ENCODE results near the gene TOX4. TPM values are rescaled to one million over a fixed set of nuclear protein-coding genes. Genes with fewer than 3 reads are reported as not detected.

Gene TOX4
- total and polyA plus RNA-seq, 9 of the 15 experiments (the other 6 are each of a cell fraction or from before 2014, with no cell fraction given) = 9.9 to 76.5 (median 41.0) TPM

DNA sequence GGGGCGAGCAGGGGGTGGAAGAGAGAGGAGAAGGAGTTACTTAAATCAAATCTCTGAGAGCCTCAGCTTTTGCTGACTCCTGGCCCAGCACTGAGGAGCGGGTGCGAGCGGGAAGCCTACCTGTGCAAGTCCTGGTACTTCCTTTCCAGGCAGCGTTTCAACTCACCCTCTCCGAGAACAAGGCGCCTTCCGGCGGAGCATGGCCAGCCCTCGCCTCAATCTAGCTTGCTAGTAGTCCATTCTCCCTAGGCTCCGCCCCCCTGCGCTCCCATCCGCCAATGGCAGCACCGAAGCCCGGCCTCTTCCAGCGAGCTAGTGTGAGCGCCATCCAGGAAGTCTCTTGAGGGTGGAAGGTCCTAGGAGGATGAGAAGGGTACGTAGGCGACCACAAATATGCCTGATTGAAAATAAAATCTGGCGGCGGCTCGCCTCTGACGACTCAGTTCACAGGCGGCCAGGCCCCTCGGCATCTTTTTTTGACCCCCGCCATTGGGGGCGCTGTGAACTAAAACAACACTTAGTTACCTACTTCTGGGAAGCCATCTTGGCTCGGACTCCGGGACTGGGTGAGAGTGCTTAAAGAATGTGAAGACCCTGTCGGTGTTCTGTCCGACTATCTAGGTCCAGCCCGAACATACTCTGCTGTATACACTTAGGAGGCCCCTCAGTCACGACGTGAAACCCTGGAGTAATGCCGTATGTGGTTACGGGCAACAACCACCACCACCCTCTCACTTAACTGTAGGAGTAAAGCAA is 20.9 kb upstream of the TOX4 start, which contains the start of gene CHD8 (continued):
- TF ChIP-seq, protein P1, sequence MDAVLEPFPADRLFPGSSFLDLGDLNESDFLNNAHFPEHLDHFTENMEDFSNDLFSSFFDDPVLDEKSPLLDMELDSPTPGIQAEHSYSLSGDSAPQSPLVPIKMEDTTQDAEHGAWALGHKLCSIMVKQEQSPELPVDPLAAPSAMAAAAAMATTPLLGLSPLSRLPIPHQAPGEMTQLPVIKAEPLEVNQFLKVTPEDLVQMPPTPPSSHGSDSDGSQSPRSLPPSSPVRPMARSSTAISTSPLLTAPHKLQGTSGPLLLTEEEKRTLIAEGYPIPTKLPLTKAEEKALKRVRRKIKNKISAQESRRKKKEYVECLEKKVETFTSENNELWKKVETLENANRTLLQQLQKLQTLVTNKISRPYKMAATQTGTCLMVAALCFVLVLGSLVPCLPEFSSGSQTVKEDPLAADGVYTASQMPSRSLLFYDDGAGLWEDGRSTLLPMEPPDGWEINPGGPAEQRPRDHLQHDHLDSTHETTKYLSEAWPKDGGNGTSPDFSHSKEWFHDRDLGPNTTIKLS (IDR thresholded peaks at IDR 0.05; ENCODE audit: borderline replicate concordance, low read depth) = 0 out of 2 replicates have a peak, but pooled peaks have one; percentile 41
- no peak for TF ChIP-seq ZNF174 (CRISPR knock-in tag; IDR thresholded peaks at IDR 0.05)
- TF ChIP-seq, protein P2, sequence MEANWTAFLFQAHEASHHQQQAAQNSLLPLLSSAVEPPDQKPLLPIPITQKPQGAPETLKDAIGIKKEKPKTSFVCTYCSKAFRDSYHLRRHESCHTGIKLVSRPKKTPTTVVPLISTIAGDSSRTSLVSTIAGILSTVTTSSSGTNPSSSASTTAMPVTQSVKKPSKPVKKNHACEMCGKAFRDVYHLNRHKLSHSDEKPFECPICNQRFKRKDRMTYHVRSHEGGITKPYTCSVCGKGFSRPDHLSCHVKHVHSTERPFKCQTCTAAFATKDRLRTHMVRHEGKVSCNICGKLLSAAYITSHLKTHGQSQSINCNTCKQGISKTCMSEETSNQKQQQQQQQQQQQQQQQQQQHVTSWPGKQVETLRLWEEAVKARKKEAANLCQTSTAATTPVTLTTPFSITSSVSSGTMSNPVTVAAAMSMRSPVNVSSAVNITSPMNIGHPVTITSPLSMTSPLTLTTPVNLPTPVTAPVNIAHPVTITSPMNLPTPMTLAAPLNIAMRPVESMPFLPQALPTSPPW (CRISPR knock-in tag; IDR thresholded peaks at IDR 0.05) = peak; percentile 40; the same call in 1 of the 2 replicates
- TF ChIP-seq, protein P3, sequence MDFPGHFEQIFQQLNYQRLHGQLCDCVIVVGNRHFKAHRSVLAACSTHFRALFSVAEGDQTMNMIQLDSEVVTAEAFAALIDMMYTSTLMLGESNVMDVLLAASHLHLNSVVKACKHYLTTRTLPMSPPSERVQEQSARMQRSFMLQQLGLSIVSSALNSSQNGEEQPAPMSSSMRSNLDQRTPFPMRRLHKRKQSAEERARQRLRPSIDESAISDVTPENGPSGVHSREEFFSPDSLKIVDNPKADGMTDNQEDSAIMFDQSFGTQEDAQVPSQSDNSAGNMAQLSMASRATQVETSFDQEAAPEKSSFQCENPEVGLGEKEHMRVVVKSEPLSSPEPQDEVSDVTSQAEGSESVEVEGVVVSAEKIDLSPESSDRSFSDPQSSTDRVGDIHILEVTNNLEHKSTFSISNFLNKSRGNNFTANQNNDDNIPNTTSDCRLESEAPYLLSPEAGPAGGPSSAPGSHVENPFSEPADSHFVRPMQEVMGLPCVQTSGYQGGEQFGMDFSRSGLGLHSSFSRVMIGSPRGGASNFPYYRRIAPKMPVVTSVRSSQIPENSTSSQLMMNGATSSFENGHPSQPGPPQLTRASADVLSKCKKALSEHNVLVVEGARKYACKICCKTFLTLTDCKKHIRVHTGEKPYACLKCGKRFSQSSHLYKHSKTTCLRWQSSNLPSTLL (IDR thresholded peaks at IDR 0.05) = no peak
- TF ChIP-seq ZNF717 (CRISPR knock-in tag; IDR thresholded peaks at IDR 0.05) = no peak
- TF ChIP-seq, protein P4, sequence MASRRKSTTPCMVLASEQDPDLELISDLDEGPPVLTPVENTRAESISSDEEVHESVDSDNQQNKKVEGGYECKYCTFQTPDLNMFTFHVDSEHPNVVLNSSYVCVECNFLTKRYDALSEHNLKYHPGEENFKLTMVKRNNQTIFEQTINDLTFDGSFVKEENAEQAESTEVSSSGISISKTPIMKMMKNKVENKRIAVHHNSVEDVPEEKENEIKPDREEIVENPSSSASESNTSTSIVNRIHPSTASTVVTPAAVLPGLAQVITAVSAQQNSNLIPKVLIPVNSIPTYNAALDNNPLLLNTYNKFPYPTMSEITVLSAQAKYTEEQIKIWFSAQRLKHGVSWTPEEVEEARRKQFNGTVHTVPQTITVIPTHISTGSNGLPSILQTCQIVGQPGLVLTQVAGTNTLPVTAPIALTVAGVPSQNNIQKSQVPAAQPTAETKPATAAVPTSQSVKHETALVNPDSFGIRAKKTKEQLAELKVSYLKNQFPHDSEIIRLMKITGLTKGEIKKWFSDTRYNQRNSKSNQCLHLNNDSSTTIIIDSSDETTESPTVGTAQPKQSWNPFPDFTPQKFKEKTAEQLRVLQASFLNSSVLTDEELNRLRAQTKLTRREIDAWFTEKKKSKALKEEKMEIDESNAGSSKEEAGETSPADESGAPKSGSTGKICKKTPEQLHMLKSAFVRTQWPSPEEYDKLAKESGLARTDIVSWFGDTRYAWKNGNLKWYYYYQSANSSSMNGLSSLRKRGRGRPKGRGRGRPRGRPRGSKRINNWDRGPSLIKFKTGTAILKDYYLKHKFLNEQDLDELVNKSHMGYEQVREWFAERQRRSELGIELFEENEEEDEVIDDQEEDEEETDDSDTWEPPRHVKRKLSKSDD (conservative IDR thresholded peaks at IDR 0.05; ENCODE audit: low read length) = no peak
- peak; percentile 41 for TF ChIP-seq ESRRA (IDR thresholded peaks at IDR 0.05; ENCODE audit: borderline replicate concordance, low read depth)
- no peak for TF ChIP-seq HDAC2 (IDR thresholded peaks at IDR 0.05)
- no peak for TF ChIP-seq PTTG1 (tag; IDR thresholded peaks at IDR 0.05; ENCODE audit: low read depth)
- no peak for TF ChIP-seq ZNF146 (CRISPR knock-in tag; IDR thresholded peaks at IDR 0.05; ENCODE audit: unreplicated experiment)
- no peak for TF ChIP-seq SIN3B (IDR thresholded peaks at IDR 0.05; ENCODE audit: low read depth)
- peak; percentile 51; the same call in 1 of the 2 replicates for TF ChIP-seq POLR2AphosphoS5 (IDR thresholded peaks at IDR 0.05; ENCODE audit: control insufficient read depth, insufficient read depth, low read depth, low read length)
- no peak for TF ChIP-seq RB1 (IDR thresholded peaks at IDR 0.05; ENCODE audit: low read depth)
- TF ChIP-seq ELF2 (CRISPR knock-in tag; IDR thresholded peaks at IDR 0.05) = peak; percentile 79
- TF ChIP-seq PYGO2 (tag; IDR thresholded peaks at IDR 0.05) = no peak
- TF ChIP-seq CREBBP (IDR thresholded peaks at IDR 0.05; ENCODE audit: low read depth, low read length) = no peak
- TF ChIP-seq EP400 (IDR thresholded peaks at IDR 0.05) = peak; percentile 77
- TF ChIP-seq ZEB2 (IDR thresholded peaks at IDR 0.05) = no peak
- no peak for TF ChIP-seq SMARCE1 (IDR thresholded peaks at IDR 0.05)
- TF ChIP-seq, protein P5, sequence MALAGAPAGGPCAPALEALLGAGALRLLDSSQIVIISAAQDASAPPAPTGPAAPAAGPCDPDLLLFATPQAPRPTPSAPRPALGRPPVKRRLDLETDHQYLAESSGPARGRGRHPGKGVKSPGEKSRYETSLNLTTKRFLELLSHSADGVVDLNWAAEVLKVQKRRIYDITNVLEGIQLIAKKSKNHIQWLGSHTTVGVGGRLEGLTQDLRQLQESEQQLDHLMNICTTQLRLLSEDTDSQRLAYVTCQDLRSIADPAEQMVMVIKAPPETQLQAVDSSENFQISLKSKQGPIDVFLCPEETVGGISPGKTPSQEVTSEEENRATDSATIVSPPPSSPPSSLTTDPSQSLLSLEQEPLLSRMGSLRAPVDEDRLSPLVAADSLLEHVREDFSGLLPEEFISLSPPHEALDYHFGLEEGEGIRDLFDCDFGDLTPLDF (CRISPR knock-in tag; IDR thresholded peaks at IDR 0.05) = no peak
